Activated naive CD8-positive, alpha-beta T cell (primary cell): ENCODE data around the gene DLG1.

ENCODE experiments used
- H3K27ac Mint-ChIP-seq: one replicate; pipeline ENCODE4 v1.8.0; 2021; ENCODE audit warnings: mixed read lengths
- H3K27me3 Mint-ChIP-seq: one replicate; pipeline ENCODE4 v1.8.0; 2021; ENCODE audit warnings: mixed read lengths
- H3K36me3 Mint-ChIP-seq: one replicate; pipeline ENCODE4 v1.8.0; 2021; ENCODE audit warnings: mixed read lengths
- H3K4me1 Mint-ChIP-seq: one replicate; pipeline ENCODE4 v1.8.0; 2021; ENCODE audit warnings: low read depth, mixed read lengths
- H3K4me3 Mint-ChIP-seq: one replicate; pipeline ENCODE4 v1.8.0; 2021; ENCODE audit warnings: mild to moderate bottlenecking, mixed read lengths
- H3K9me3 Mint-ChIP-seq: one replicate; pipeline ENCODE4 v1.8.0; 2021; ENCODE audit warnings: low read depth, mixed read lengths

DLG1 gene

GRCh38 chr3:197256836-197257444, 41.5 kb downstream of the DLG1 start:
- peaks cover 78% of the 10 kb centered on the region for H3K4me1 Mint-ChIP-seq
- H3K27me3 Mint-ChIP-seq, result no peaks in the 10 kb centered on the region
- H3K4me3 Mint-ChIP-seq, result no peak overlapping the region
- no peaks in the 10 kb centered on the region for H3K9me3 Mint-ChIP-seq
- no peak overlapping the region for H3K27ac Mint-ChIP-seq
- H3K36me3 Mint-ChIP-seq, result peaks cover 3% of the 10 kb centered on the region

DNA sequence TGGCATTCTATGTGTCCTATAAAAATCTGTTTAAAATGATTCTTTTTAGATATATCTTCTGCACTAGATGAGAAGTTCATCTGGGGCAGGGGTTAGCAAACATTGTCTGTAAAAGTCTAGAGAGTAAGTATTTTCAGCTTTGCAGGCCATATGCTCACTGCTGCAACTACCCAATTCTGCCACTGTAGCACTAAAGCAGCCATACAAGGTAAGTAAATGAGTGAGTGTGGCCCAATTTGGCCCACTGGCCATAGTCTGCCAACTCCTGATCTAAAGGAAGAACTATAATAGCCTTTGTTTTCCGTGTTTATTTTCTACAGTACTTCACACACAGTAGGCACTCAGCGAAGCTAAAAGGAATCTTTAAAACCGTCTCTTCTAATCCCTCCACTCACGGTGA, 42.3 kb downstream of the DLG1 start:
- Mint-ChIP-seq H3K4me3 (no peak overlapping the region), H3K27ac (no peak overlapping the region), H3K36me3 (peaks cover 3% of the 10 kb centered on the region), H3K27me3 (no peaks in the 10 kb centered on the region), H3K4me1 (peaks cover 80% of the 10 kb centered on the region), H3K9me3 (no peaks in the 10 kb centered on the region)

DNA sequence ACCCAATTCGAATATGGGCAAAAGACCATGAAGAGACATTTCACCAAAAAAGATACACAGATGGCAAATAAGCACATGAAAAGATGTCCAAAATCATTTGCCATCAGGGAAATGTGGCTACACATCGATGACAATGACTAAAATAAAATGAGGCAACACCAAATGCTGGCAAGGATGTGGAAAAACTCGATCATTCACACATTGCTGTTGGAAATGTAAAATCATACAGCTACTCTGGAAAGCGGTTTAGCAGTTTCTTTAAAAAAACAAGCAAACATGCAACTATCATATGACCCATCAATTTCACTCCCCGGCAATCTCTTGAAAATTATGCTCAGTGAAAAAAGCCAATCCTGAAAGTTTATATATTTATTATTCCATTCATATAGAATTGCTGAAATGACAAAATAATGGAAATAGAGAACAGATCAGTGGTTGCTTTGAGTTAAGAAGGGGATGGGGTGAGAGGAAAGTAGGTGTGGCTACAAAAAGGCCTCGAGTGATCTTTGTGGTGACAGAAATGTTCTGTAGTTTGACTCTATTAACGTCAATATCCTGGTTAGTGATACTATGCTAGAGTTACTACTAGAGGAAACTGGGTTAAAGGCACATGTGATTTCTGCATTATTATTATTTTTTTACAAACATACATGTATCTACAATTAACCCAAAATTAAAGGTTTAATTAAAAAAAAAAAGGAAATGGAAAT, 45.0 kb downstream of the DLG1 start:
- Mint-ChIP-seq H3K27ac (peak overlapping the region; percentile 72), H3K4me3 (peak overlapping the region; percentile 35), H3K9me3 (peaks cover 5% of the 10 kb centered on the region), H3K4me1 (peaks cover 58% of the 10 kb centered on the region), H3K27me3 (no peaks in the 10 kb centered on the region), H3K36me3 (peaks cover 14% of the 10 kb centered on the region)

- Mint-ChIP-seq H3K4me1 (peaks cover 35% of the 10 kb centered on the region), H3K4me3 (no peak overlapping the region), H3K9me3 (peaks cover 15% of the 10 kb centered on the region), H3K36me3 (peaks cover 32% of the 10 kb centered on the region), H3K27ac (no peak overlapping the region), H3K27me3 (no peaks in the 10 kb centered on the region)
Measured at GRCh38 chr3:197249542-197249941, 48.9 kb downstream of the DLG1 start.

DNA sequence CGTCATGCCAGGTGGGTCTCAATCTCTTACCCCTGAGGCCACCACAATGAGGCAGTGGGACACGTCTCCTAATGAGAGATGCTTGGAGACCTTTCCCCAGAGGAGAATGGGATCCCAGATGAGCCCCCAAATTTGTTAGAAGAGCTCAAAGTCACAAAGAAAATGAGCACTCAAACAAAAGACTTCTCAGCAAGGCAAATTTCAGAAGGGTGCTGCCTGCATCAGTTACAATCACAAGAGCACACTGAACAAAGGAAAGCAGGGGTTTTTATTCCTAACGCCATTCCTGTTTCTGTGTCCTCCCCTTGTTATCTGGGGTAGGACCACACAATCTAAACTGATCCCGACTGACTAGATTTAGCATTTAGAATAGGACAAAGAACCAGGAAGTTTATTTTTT, 50.1 kb downstream of the DLG1 start:
- peaks cover 43% of the 10 kb centered on the region for H3K36me3 Mint-ChIP-seq
- H3K27ac Mint-ChIP-seq, result no peak overlapping the region
- peaks cover 17% of the 10 kb centered on the region for H3K9me3 Mint-ChIP-seq
- H3K4me3 Mint-ChIP-seq, result no peak overlapping the region
- H3K27me3 Mint-ChIP-seq, result no peaks in the 10 kb centered on the region
- H3K4me1 Mint-ChIP-seq, result peaks cover 24% of the 10 kb centered on the region

- no peaks in the 10 kb centered on the region for H3K27me3 Mint-ChIP-seq
- H3K27ac Mint-ChIP-seq, result no peak overlapping the region
- no peak overlapping the region for H3K4me3 Mint-ChIP-seq
- peaks cover 38% of the 10 kb centered on the region for H3K9me3 Mint-ChIP-seq
- peaks cover 55% of the 10 kb centered on the region for H3K36me3 Mint-ChIP-seq
- H3K4me1 Mint-ChIP-seq, result peaks cover 11% of the 10 kb centered on the region
Measured at GRCh38 chr3:197244751-197245150, 53.7 kb downstream of the DLG1 start.

- Mint-ChIP-seq H3K36me3 (peaks cover 45% of the 10 kb centered on the region), H3K9me3 (peaks cover 32% of the 10 kb centered on the region), H3K4me3 (no peak overlapping the region), H3K4me1 (peaks cover 27% of the 10 kb centered on the region), H3K27me3 (no peaks in the 10 kb centered on the region), H3K27ac (no peak overlapping the region)
Measured at GRCh38 chr3:197242784-197243432, 55.5 kb downstream of the DLG1 start.

DNA sequence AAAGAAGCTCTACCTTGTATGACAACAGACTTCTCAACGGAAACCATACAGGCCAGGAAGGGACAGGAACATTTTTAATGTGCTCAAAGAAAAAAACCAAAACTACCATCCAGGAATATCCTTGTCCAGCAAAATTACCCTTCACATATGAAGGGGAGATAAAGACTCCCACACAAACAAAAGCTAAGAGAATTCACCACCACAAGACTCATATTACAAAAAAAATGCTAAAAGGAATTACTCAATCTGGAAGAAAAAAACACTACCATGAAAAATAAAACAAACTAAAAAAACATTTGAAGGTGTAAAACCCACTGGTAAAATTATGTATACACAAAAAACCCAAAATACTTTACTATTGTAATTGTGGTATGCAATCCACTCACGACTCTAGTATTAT, 57.2 kb downstream of the DLG1 start:
- no peak overlapping the region for H3K27ac Mint-ChIP-seq
- no peak overlapping the region for H3K4me3 Mint-ChIP-seq
- H3K36me3 Mint-ChIP-seq, result peaks cover 45% of the 10 kb centered on the region
- no peaks in the 10 kb centered on the region for H3K27me3 Mint-ChIP-seq
- H3K9me3 Mint-ChIP-seq, result peaks cover 36% of the 10 kb centered on the region
- peaks cover 32% of the 10 kb centered on the region for H3K4me1 Mint-ChIP-seq

GRCh38 chr3:197239857-197240256, 58.6 kb downstream of the DLG1 start:
- H3K9me3 Mint-ChIP-seq, result peaks cover 32% of the 10 kb centered on the region
- H3K27ac Mint-ChIP-seq, result no peak overlapping the region
- no peaks in the 10 kb centered on the region for H3K27me3 Mint-ChIP-seq
- peaks cover 36% of the 10 kb centered on the region for H3K4me1 Mint-ChIP-seq
- H3K36me3 Mint-ChIP-seq, result peaks cover 48% of the 10 kb centered on the region
- no peak overlapping the region for H3K4me3 Mint-ChIP-seq

- no peak overlapping the region for H3K27ac Mint-ChIP-seq
- peaks cover 43% of the 10 kb centered on the region for H3K36me3 Mint-ChIP-seq
- peaks cover 42% of the 10 kb centered on the region for H3K4me1 Mint-ChIP-seq
- peaks cover 28% of the 10 kb centered on the region for H3K9me3 Mint-ChIP-seq
- H3K27me3 Mint-ChIP-seq, result no peaks in the 10 kb centered on the region
- H3K4me3 Mint-ChIP-seq, result peak overlapping the region; percentile 42
Measured at GRCh38 chr3:197238842-197239241, 59.6 kb downstream of the DLG1 start.

DNA sequence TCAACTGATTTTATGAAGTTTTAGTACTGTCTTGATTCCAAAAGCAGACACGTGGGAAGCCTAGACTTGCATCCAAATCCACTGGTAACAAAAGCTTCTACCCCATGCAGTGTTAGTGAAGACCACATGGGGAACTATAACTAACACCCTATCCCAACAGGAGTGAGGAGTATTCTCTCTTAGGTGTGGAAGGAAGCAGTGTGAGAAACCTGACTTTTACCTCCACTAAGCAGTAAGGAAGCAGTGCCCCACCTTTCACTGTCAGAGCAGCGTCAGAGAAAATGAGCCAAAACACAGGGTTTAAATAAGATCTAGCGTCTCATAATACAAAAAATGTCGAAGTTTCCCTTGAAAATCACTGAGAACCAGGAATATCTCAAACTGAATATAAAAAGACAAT, 60.5 kb downstream of the DLG1 start:
- Mint-ChIP-seq H3K27me3 (no peaks in the 10 kb centered on the region), H3K27ac (no peak overlapping the region), H3K4me3 (no peak overlapping the region), H3K9me3 (peaks cover 25% of the 10 kb centered on the region), H3K36me3 (peaks cover 37% of the 10 kb centered on the region), H3K4me1 (peaks cover 44% of the 10 kb centered on the region)

- peaks cover 49% of the 10 kb centered on the region for H3K4me1 Mint-ChIP-seq
- H3K36me3 Mint-ChIP-seq, result peaks cover 27% of the 10 kb centered on the region
- no peaks in the 10 kb centered on the region for H3K27me3 Mint-ChIP-seq
- H3K4me3 Mint-ChIP-seq, result no peak overlapping the region
- H3K27ac Mint-ChIP-seq, result no peak overlapping the region
- H3K9me3 Mint-ChIP-seq, result peaks cover 17% of the 10 kb centered on the region
Measured at GRCh38 chr3:197236362-197236761, 62.0 kb downstream of the DLG1 start.

GRCh38 chr3:197234947-197235914, 63.2 kb downstream of the DLG1 start:
- Mint-ChIP-seq H3K4me1 (peaks cover 50% of the 10 kb centered on the region), H3K9me3 (peaks cover 9% of the 10 kb centered on the region), H3K4me3 (no peak overlapping the region)

DNA sequence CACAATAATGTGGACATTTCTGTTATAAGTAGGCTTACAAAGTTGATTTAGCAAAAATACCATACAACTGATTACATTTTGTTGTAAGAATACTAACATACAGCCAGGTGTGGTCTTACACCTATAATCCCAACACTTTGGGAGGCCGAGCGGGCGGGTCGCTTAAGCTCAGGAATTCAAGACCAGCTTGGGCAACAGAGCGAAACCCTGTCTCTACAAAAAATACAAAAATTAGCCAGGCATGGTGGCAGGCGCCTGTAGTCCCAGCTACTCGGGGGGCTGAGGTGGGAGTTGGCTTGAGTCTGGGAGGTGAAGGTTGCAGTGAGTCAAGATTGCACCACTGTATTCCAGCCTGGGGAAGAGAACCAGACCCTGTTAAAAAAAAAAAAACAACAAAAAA, 67.1 kb downstream of the DLG1 start:
- peaks cover 4% of the 10 kb centered on the region for H3K9me3 Mint-ChIP-seq
- H3K4me3 Mint-ChIP-seq, result no peak overlapping the region
- peaks cover 46% of the 10 kb centered on the region for H3K4me1 Mint-ChIP-seq
- H3K27me3 Mint-ChIP-seq, result no peaks in the 10 kb centered on the region
- H3K36me3 Mint-ChIP-seq, result peaks cover 19% of the 10 kb centered on the region
- no peak overlapping the region for H3K27ac Mint-ChIP-seq

More at GRCh38 chr3:197234947-197235914, 63.2 kb downstream of the DLG1 start:
- Mint-ChIP-seq H3K27ac (no peak overlapping the region), H3K36me3 (peaks cover 22% of the 10 kb centered on the region), H3K27me3 (no peaks in the 10 kb centered on the region)
